Adrenal gland (tissue), 5 donors: ENCODE results near the gene MRAS.

Experiments used
- CTCF ChIP-seq, 6 experiments: fragments of 450-650 bp in 4 of 6; fragments of 200-600 bp in 2 of 6; sonication (generic) in 1 of 6; IDR thresholded peaks; 1 replicate in 5 of 6; 2 replicates in 1 of 6; pipeline versions ENCODE4 v1.5.1 to v1.8.0; 2016 to 2021; ENCODE audit warnings: antibody characterized with exemption in 6 of 6, mild to moderate bottlenecking in 2 of 6, moderate library complexity in 1 of 6
- POLR2A ChIP-seq, 2 donors: fragments of 450-650 bp; IDR thresholded peaks; one replicate each; pipeline ENCODE4 v1.6.1; 2017; ENCODE audit warnings: antibody characterized with exemption in 2 of 2, mild to moderate bottlenecking in 2 of 2, moderate library complexity in 1 of 2
- donor health status: DM: no; HTN: no; CAD: no.

GRCh38 chr3:138375447-138375846 lies 27.1 kb downstream of the MRAS start:
- TF ChIP-seq POLR2A (IDR thresholded peaks at IDR 0.05) = no peak
- no peak for TF ChIP-seq CTCF (IDR thresholded peaks at IDR 0.05)
